H1 (cell line): Measurements from ENCODE around the gene ORC5. TPM values are rescaled to one million over a fixed set of nuclear protein-coding genes. Genes with fewer than 3 reads are reported as not detected.

Experiments
- CTCF ChIA-PET: fragments of 300-600 bp; sonication (Branson Sonifier 250); formaldehyde crosslinking; loops from one replicate; lab custom pipeline; 2021; ENCODE audit not compliant: partially characterized antibody; lab: Charles Lee
- POLR2A ChIA-PET: fragments of 300-600 bp; sonication (Branson Sonifier 250); formaldehyde crosslinking; loops from one replicate; lab custom pipeline; 2021; ENCODE audit warnings: inconsistent platforms; ENCODE audit not compliant: partially characterized antibody; lab: Charles Lee
- DNase-seq, 2 experiments: peaks; one replicate each; pipeline versions ENCODE4 v3.0.0 to v3.0.0-alpha.2; 2010 to 2022; ENCODE audit warnings: low spot score in 2 of 2, low read depth in 1 of 2, mixed read lengths in 1 of 2
- FAIRE-seq: peaks from 2 replicates; lab custom pipeline; 2011; peaks lifted over from hg19 to GRCh38; lab: Jason Lieb, UNC
- H2AFZ ChIP-seq: 2 replicates; pipeline ENCODE4 v1.8.1; 2012; ENCODE audit warnings: low read length, inconsistent platforms
- H2AK5ac ChIP-seq: 2 replicates; pipeline ENCODE4 v1.6.1; 2013; ENCODE audit warnings: low read depth, low read length
- H2BK120ac ChIP-seq: replicated peaks from 2 replicates; pipeline ENCODE3; 2013; ENCODE audit warnings: low read depth, low read length, inconsistent platforms
- H2BK12ac ChIP-seq: 2 replicates; pipeline ENCODE4 v1.6.1; 2013; ENCODE audit warnings: low read depth, low read length
- H2BK15ac ChIP-seq: 2 replicates; pipeline ENCODE4 v1.6.1; 2013; ENCODE audit warnings: low read length
- H2BK20ac ChIP-seq: 2 replicates; pipeline ENCODE4 v1.6.1; 2013; ENCODE audit warnings: low read length
- H2BK5ac ChIP-seq: 2 replicates; pipeline ENCODE4 v1.6.1; 2013; ENCODE audit warnings: low read depth, low read length
- H3K14ac ChIP-seq: 2 replicates; pipeline ENCODE4 v1.6.1; 2013; ENCODE audit warnings: inconsistent platforms; ENCODE audit not compliant: insufficient read length
- H3K18ac ChIP-seq: 2 replicates; pipeline ENCODE4 v1.6.1; 2013; ENCODE audit warnings: low read length; ENCODE audit errors: extremely low read depth
- H3K23ac ChIP-seq: 2 replicates; pipeline ENCODE4 v1.6.1; 2013; ENCODE audit warnings: inconsistent platforms; ENCODE audit not compliant: insufficient read length
- H3K23me2 ChIP-seq: 2 replicates; pipeline ENCODE4 v1.6.1; 2013; ENCODE audit warnings: low read depth, low read length
- H3K27ac ChIP-seq: 2 replicates; pipeline ENCODE4 v1.6.1; 2011; ENCODE audit warnings: low read depth, low read length, inconsistent platforms
- H3K27me3 ChIP-seq, 4 experiments: replicated peaks in 1 of 4; 1 replicate in 1 of 4; 2 replicates in 3 of 4; pipeline versions ENCODE4 v1.6.1 to v1.8.1; 2011 to 2013; ENCODE audit warnings: low read length in 3 of 4, mild to moderate bottlenecking in 3 of 4, inconsistent platforms in 2 of 4, mixed read lengths in 2 of 4, moderate library complexity in 1 of 4; ENCODE audit not compliant: control insufficient read depth in 3 of 4, insufficient read depth in 3 of 4; ENCODE audit errors: extremely low read depth in 1 of 4
- H3K36me3 ChIP-seq, 4 experiments: 2 replicates each; pipeline versions ENCODE4 v1.6.1 to v1.8.1; 2011 to 2013; ENCODE audit warnings: mild to moderate bottlenecking in 4 of 4, low read length in 3 of 4, moderate library complexity in 2 of 4, control low read depth in 1 of 4, inconsistent platforms in 1 of 4; ENCODE audit not compliant: insufficient read depth in 4 of 4, control insufficient read depth in 2 of 4
- H3K4ac ChIP-seq: replicated peaks from 2 replicates; pipeline ENCODE3; 2013; ENCODE audit warnings: low read length, low read depth, mixed read lengths, inconsistent platforms; ENCODE audit not compliant: insufficient read length
- H3K4me1 ChIP-seq, 4 experiments: replicated peaks in 1 of 4; 1 replicate in 1 of 4; 2 replicates in 3 of 4; pipeline versions ENCODE4 v1.6.1 to v1.8.1; 2011 to 2013; ENCODE audit warnings: low read length in 3 of 4, inconsistent platforms in 2 of 4, mixed read lengths in 1 of 4; ENCODE audit not compliant: insufficient read depth in 4 of 4, control insufficient read depth in 3 of 4
- H3K4me2 ChIP-seq, 2 experiments: 2 replicates each; pipeline versions ENCODE4 v1.6.1 to v1.8.1; 2011 to 2013; ENCODE audit warnings: low read depth in 2 of 2, low read length in 2 of 2, control low read depth in 1 of 2, inconsistent platforms in 1 of 2, mild to moderate bottlenecking in 1 of 2; ENCODE audit not compliant: insufficient read depth in 1 of 2
- H3K4me3 ChIP-seq, 4 experiments: fragments of 200-600, 300-600 bp in 1 of 4; sonication (generic), shearing (Covaris generic), sonication (Bioruptor Twin) in 1 of 4; 2 replicates each; pipeline versions ENCODE4 v1.5.1 to v1.8.1; 2011 to 2016; ENCODE audit warnings: low read length in 4 of 4, low read depth in 3 of 4, control low read depth in 2 of 4, inconsistent platforms in 2 of 4, mild to moderate bottlenecking in 2 of 4, mixed read lengths in 1 of 4, moderate library complexity in 1 of 4; ENCODE audit not compliant: insufficient read depth in 2 of 4; ENCODE audit errors: extremely low read depth in 1 of 4
- H3K56ac ChIP-seq: replicated peaks from 2 replicates; pipeline ENCODE3; 2013; ENCODE audit warnings: low read depth, mild to moderate bottlenecking, mixed read lengths, low read length, inconsistent platforms; ENCODE audit not compliant: insufficient read length
- H3K79me1 ChIP-seq: 2 replicates; pipeline ENCODE4 v1.6.1; 2013; ENCODE audit warnings: low read depth, low read length, control low read depth
- H3K79me2 ChIP-seq, 2 experiments: 2 replicates each; pipeline versions ENCODE4 v1.6.1 to v1.8.1; 2012 to 2013; ENCODE audit warnings: low read length in 2 of 2, mild to moderate bottlenecking in 2 of 2, inconsistent platforms in 1 of 2; ENCODE audit not compliant: insufficient read depth in 2 of 2, control insufficient read depth in 1 of 2
- H3K9ac ChIP-seq, 4 experiments: replicated peaks in 1 of 4; 1 replicate in 1 of 4; 2 replicates in 3 of 4; pipeline versions ENCODE4 v1.6.1 to v1.8.1; 2011 to 2013; ENCODE audit warnings: low read depth in 3 of 4, low read length in 3 of 4, control low read depth in 2 of 4, mild to moderate bottlenecking in 2 of 4, moderate library complexity in 2 of 4, inconsistent platforms in 1 of 4; ENCODE audit errors: extremely low read depth in 1 of 4
- H3K9me3 ChIP-seq, 2 experiments: 2 replicates each; pipeline versions ENCODE4 v1.6.1 to v1.8.1; 2012 to 2013; ENCODE audit warnings: mild to moderate bottlenecking in 2 of 2, moderate library complexity in 2 of 2, control low read depth in 1 of 2, inconsistent platforms in 1 of 2, low read depth in 1 of 2, low read length in 1 of 2, mixed read lengths in 1 of 2; ENCODE audit not compliant: insufficient read depth in 2 of 2
- H4K20me1 ChIP-seq, 2 experiments: replicated peaks in 1 of 2; 2 replicates each; pipeline versions ENCODE3 to v1.8.1; 2011 to 2013; ENCODE audit warnings: inconsistent platforms in 2 of 2, low read length in 2 of 2, mild to moderate bottlenecking in 1 of 2; ENCODE audit not compliant: insufficient read depth in 2 of 2, control insufficient read depth in 1 of 2
- H4K5ac ChIP-seq: 2 replicates; pipeline ENCODE4 v1.6.1; 2013; ENCODE audit warnings: low read length, low read depth, mixed read lengths, inconsistent platforms; ENCODE audit not compliant: insufficient read length
- H4K8ac ChIP-seq: 2 replicates; pipeline ENCODE4 v1.8.0; 2013; ENCODE audit warnings: mild to moderate bottlenecking, moderate library complexity, low read length, inconsistent platforms; ENCODE audit not compliant: insufficient read depth; ENCODE audit errors: extremely low read depth
- H4K91ac ChIP-seq: replicated peaks from 2 replicates; pipeline ENCODE3; 2013; ENCODE audit warnings: low read length, mixed read lengths, inconsistent platforms; ENCODE audit not compliant: insufficient read length
- ASH2L ChIP-seq: fragments of 200-600, 300-600 bp; sonication (generic); IDR thresholded peaks from one replicate; pipeline ENCODE4 v1.7.1; 2017; ENCODE audit warnings: low read length
- CBX8 ChIP-seq: fragments of 300-800, 300-1000 bp; sonication (generic); IDR thresholded peaks from 2 replicates; pipeline ENCODE4 v1.7.1; 2016; ENCODE audit warnings: low read depth, low read length, borderline replicate concordance
- CHD1 ChIP-seq: IDR thresholded peaks from 2 replicates; pipeline ENCODE4 v1.6.1; 2012; ENCODE audit warnings: low read depth, low read length, improper control_type of control experiment
- CREB1 ChIP-seq: IDR thresholded peaks from 2 replicates; pipeline ENCODE4 v1.6.1; 2012; ENCODE audit warnings: inconsistent platforms
- E2F6 ChIP-seq: IDR thresholded peaks from 2 replicates; pipeline ENCODE4 v1.6.1; 2012; ENCODE audit warnings: inconsistent platforms
- FOSL1 ChIP-seq: IDR thresholded peaks from 2 replicates; pipeline ENCODE4 v1.6.1; 2011; ENCODE audit warnings: mild to moderate bottlenecking, low read depth, low read length, moderate library complexity; ENCODE audit not compliant: insufficient read depth
- KDM1A ChIP-seq: fragments of 200-600, 300-600 bp; sonication (generic); IDR thresholded peaks from 2 replicates; pipeline ENCODE4 v1.7.1; 2016; ENCODE audit warnings: mild to moderate bottlenecking, low read length, borderline replicate concordance
- KDM5A ChIP-seq: fragments of 200-600 bp; IDR thresholded peaks from 2 replicates; pipeline ENCODE4 v1.7.1; 2012; ENCODE audit warnings: mild to moderate bottlenecking, low read length, inconsistent platforms, mixed read lengths
- MAFK ChIP-seq: IDR thresholded peaks from 2 replicates; pipeline ENCODE4 v1.6.1; 2012; ENCODE audit warnings: low read depth, mild to moderate bottlenecking, improper control_type of control experiment, low read length
- RBBP5 ChIP-seq: IDR thresholded peaks from 2 replicates; pipeline ENCODE4 v1.7.1; 2012; ENCODE audit warnings: low read depth, mild to moderate bottlenecking, inconsistent platforms, low read length, moderate library complexity, borderline replicate concordance
- TAF1 ChIP-seq: IDR thresholded peaks from 2 replicates; pipeline ENCODE4 v1.6.1; 2011; ENCODE audit warnings: mild to moderate bottlenecking, low read depth, low read length
- TCF12 ChIP-seq: IDR thresholded peaks from 2 replicates; pipeline ENCODE4 v1.6.1; 2011; ENCODE audit warnings: low read depth, mild to moderate bottlenecking, low read length
- TEAD4 ChIP-seq: IDR thresholded peaks from 2 replicates; pipeline ENCODE4 v1.6.1; 2012; ENCODE audit warnings: low read depth, low read length, inconsistent platforms, mixed read lengths
- USF2 ChIP-seq: IDR thresholded peaks from 2 replicates; pipeline ENCODE4 v1.6.1; 2011; ENCODE audit warnings: low read length, improper control_type of control experiment
- WGBS, 2 experiments: shearing (Covaris generic) in 1 of 2; methylation state at CpG; one replicate each; pipeline versions ENCODE4 v1.1.6 to v1.1.7; 2013 to 2015; ENCODE audit warnings: low lambda C conversion rate in 2 of 2, mixed read lengths in 2 of 2, inconsistent platforms in 1 of 2, low coverage in 1 of 2, missing lambda C conversion rate in 1 of 2; ENCODE audit not compliant: insufficient replicate concordance in 2 of 2, insufficient coverage in 1 of 2, insufficient read length in 1 of 2; ENCODE audit errors: extremely low coverage in 1 of 2, missing lambda C conversion rate in 1 of 2; 5-methylcytosine and 5-hydroxymethylcytosine counted together
- polyA plus RNA-seq, 7 experiments: library from polyadenylated mRNA; depleted of rRNA in 3 of 7; stranded (reverse) in 5 of 7; unstranded in 2 of 7; fragments of >200 nt in 5 of 7; fragments of 200-250 nt in 2 of 7; gene quantifications; 1 replicate in 5 of 7; 2 replicates in 1 of 7; 4 replicates in 1 of 7; pipeline versions ENCODE4 v1.2.1 to v1.2.3, GENCODE V29; 2011 to 2013; ENCODE audit warnings: missing spikeins in 2 of 7, mixed read lengths in 2 of 7
- total RNA-seq: library from RNA; stranded (reverse); fragmentation: NEBNext Ultra II Directional; extraction: Animal tissue kit (Norgen Biotek cat#: 25700); gene quantifications from 2 replicates; pipeline ENCODE4 v1.2.1, GENCODE V29; 2021

The ORC5 gene
- total and polyA plus RNA-seq, 2 of the 8 experiments (the other 6 are each of a cell fraction or from before 2014, with no cell fraction given), result 7.7 to 19.9 TPM

- Histone ChIP-seq H3K4ac (no peak overlapping the region), H3K23me2 (no peaks in the 10 kb centered on the region), H3K4me1 (no peaks in the 10 kb centered on the region), H2AFZ (no peak overlapping the region), H3K23ac (no peak overlapping the region), H4K5ac (no peak overlapping the region), H3K56ac (no peak overlapping the region), H2BK120ac (no peak overlapping the region), H3K36me3 (no peaks in the 10 kb centered on the region), H3K79me2 (no peaks in the 10 kb centered on the region), H4K20me1 (no peaks in the 10 kb centered on the region), H2BK12ac (no peak overlapping the region), H3K9me3 (no peaks in the 10 kb centered on the region), H2BK5ac (no peak overlapping the region), H4K91ac (no peak overlapping the region), H3K79me1 (no peaks in the 10 kb centered on the region), H2BK20ac (no peak overlapping the region), H3K4me2 (no peak overlapping the region), H3K27me3 (no peaks in the 10 kb centered on the region), H3K9ac (no peak overlapping the region), H3K18ac (no peak overlapping the region), H3K14ac (no peak overlapping the region), H3K4me3 (no peak overlapping the region), H2BK15ac (no peak overlapping the region), H2AK5ac (no peak overlapping the region), H3K27ac (no peak overlapping the region), H4K8ac (no peak overlapping the region)
- DNase-seq (no peak), FAIRE-seq (no peak)
- WGBS, 2 experiments, result 88% methylated on average over 2 of the region's 2 CpGs; no CpG with 5 or more reads in 1 of the 2 experiments
- CTCF ChIA-PET, result interaction anchor here (0.9 kb wide), 1 partner anchor 16 kb away, joined by 3 read pairs; no protein-coding TSS in a partner anchor
- POLR2A ChIA-PET, result no interaction called here
- no peak for TF ChIP-seq TAF1
- no peak for TF ChIP-seq CHD1
- TF ChIP-seq KDM1A, result no peak
- TF ChIP-seq TEAD4, result no peak
- no peak for TF ChIP-seq USF2
- TF ChIP-seq ASH2L, result no peak
- no peak for TF ChIP-seq E2F6
- TF ChIP-seq KDM5A, result no peak
- no peak for TF ChIP-seq CBX8
- TF ChIP-seq CREB1, result no peak
- TF ChIP-seq MAFK, result no peak
- TF ChIP-seq FOSL1, result no peak
- no peak for TF ChIP-seq RBBP5
- no peak for TF ChIP-seq TCF12
These were observed 96.5 kb downstream of the ORC5 start for GRCh38 chr7:104111271-104111670.
